Measurements from ENCODE around the gene RASL11B.
A peak's percentile ranks its signal among the peaks of the same experiment; 100 is the strongest.

RASL11B gene

GRCh38 chr4:52911684-52912294 is 49.7 kb downstream of the RASL11B start:
- TF ChIP-seq, protein P1, sequence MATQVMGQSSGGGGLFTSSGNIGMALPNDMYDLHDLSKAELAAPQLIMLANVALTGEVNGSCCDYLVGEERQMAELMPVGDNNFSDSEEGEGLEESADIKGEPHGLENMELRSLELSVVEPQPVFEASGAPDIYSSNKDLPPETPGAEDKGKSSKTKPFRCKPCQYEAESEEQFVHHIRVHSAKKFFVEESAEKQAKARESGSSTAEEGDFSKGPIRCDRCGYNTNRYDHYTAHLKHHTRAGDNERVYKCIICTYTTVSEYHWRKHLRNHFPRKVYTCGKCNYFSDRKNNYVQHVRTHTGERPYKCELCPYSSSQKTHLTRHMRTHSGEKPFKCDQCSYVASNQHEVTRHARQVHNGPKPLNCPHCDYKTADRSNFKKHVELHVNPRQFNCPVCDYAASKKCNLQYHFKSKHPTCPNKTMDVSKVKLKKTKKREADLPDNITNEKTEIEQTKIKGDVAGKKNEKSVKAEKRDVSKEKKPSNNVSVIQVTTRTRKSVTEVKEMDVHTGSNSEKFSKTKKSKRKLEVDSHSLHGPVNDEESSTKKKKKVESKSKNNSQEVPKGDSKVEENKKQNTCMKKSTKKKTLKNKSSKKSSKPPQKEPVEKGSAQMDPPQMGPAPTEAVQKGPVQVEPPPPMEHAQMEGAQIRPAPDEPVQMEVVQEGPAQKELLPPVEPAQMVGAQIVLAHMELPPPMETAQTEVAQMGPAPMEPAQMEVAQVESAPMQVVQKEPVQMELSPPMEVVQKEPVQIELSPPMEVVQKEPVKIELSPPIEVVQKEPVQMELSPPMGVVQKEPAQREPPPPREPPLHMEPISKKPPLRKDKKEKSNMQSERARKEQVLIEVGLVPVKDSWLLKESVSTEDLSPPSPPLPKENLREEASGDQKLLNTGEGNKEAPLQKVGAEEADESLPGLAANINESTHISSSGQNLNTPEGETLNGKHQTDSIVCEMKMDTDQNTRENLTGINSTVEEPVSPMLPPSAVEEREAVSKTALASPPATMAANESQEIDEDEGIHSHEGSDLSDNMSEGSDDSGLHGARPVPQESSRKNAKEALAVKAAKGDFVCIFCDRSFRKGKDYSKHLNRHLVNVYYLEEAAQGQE (IDR thresholded peaks at IDR 0.05; ENCODE audit: insufficient replicate concordance, low read depth) = no peak
- TF ChIP-seq, protein P2, sequence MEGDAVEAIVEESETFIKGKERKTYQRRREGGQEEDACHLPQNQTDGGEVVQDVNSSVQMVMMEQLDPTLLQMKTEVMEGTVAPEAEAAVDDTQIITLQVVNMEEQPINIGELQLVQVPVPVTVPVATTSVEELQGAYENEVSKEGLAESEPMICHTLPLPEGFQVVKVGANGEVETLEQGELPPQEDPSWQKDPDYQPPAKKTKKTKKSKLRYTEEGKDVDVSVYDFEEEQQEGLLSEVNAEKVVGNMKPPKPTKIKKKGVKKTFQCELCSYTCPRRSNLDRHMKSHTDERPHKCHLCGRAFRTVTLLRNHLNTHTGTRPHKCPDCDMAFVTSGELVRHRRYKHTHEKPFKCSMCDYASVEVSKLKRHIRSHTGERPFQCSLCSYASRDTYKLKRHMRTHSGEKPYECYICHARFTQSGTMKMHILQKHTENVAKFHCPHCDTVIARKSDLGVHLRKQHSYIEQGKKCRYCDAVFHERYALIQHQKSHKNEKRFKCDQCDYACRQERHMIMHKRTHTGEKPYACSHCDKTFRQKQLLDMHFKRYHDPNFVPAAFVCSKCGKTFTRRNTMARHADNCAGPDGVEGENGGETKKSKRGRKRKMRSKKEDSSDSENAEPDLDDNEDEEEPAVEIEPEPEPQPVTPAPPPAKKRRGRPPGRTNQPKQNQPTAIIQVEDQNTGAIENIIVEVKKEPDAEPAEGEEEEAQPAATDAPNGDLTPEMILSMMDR (IDR thresholded peaks at IDR 0.05; ENCODE audit: insufficient read depth, low read length) = peak; percentile 61
- no peaks in the 10 kb centered on the region for H3K27me3 ChIP-seq (ENCODE audit: insufficient read depth, poor library complexity, severe bottlenecking)
- no peak overlapping the region for H3K4me3 ChIP-seq (replicated peaks; ENCODE audit: insufficient read depth, low read length)
- peak; percentile 73 to 75 for DNase-seq (ENCODE audit: low read depth in 1 of 2, low spot score in 1 of 2)
- H3K27ac ChIP-seq (replicated peaks) = no peak overlapping the region

DNA sequence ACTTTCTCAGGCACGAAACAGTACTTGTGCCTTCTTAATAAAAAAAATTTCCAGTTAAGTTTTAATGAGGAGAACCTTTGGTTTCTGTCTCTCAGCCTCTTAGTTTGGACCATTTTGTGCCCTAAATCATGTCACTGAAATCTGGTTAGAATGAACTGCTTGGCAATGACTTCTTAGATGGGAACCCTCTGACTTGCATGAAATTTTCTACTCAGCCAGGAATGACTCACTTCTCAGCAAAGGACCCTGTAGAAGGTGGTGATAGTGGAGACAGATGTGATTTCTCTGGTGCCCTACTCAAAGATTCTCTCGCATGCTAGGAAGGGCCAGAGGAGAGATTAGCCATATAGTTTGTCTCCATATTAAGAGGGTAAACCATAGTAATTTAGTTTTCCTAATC is 50.5 kb downstream of the RASL11B start:
- no peaks in the 10 kb centered on the region for H3K27me3 ChIP-seq (ENCODE audit: insufficient read depth, poor library complexity, severe bottlenecking)
- no peak for DNase-seq (ENCODE audit: low read depth in 1 of 2, low spot score in 1 of 2)
- TF ChIP-seq POLR2AphosphoS5 (IDR thresholded peaks at IDR 0.05; ENCODE audit: low read depth) = no peak
- TF ChIP-seq, protein P2 (IDR thresholded peaks at IDR 0.05; ENCODE audit: insufficient read depth, low read length) = no peak
- TF ChIP-seq SPI1 (IDR thresholded peaks at IDR 0.05; ENCODE audit: borderline replicate concordance, low read depth) = no peak
- TF ChIP-seq, protein P1 (IDR thresholded peaks at IDR 0.05; ENCODE audit: insufficient replicate concordance, low read depth) = no peak
- no peak for TF ChIP-seq GABPA (IDR thresholded peaks at IDR 0.05; ENCODE audit: low read depth)
- no peak overlapping the region for H3K4me3 ChIP-seq (replicated peaks; ENCODE audit: insufficient read depth, low read length)
- no peak overlapping the region for H3K27ac ChIP-seq (replicated peaks)

GRCh38 chr4:52914051-52914605 is 52.0 kb downstream of the RASL11B start:
- H3K27ac ChIP-seq (replicated peaks) = no peak overlapping the region
- no peak for DNase-seq (ENCODE audit: low read depth in 1 of 2, low spot score in 1 of 2)
- no peaks in the 10 kb centered on the region for H3K27me3 ChIP-seq (ENCODE audit: insufficient read depth, poor library complexity, severe bottlenecking)
- TF ChIP-seq, protein P1 (IDR thresholded peaks at IDR 0.05; ENCODE audit: insufficient replicate concordance, low read depth) = no peak
- TF ChIP-seq, protein P2 (IDR thresholded peaks at IDR 0.05; ENCODE audit: insufficient read depth, low read length) = no peak
- TF ChIP-seq SPI1 (IDR thresholded peaks at IDR 0.05; ENCODE audit: borderline replicate concordance, low read depth) = no peak
- TF ChIP-seq POLR2AphosphoS5 (IDR thresholded peaks at IDR 0.05; ENCODE audit: low read depth) = no peak
- TF ChIP-seq GABPA (IDR thresholded peaks at IDR 0.05; ENCODE audit: low read depth) = no peak
- no peak overlapping the region for H3K4me3 ChIP-seq (replicated peaks; ENCODE audit: insufficient read depth, low read length)

Measured in HL-60 (cell line).